ENCODE results near the gene PPP2R2D.

- TF ChIP-seq CTCF (conservative IDR thresholded peaks at IDR 0.05; ENCODE audit: low read length), result peak; percentile 25; the same call in 1 of the 2 replicates
- TF ChIP-seq EZH2phosphoT487 (IDR thresholded peaks at IDR 0.05; ENCODE audit: borderline replicate concordance), result no peak
Observed at GRCh38 chr10:131891196-131891928, 9.4 kb upstream of the PPP2R2D start.
